ENCODE measurements around the gene PPFIA4. TPM values are rescaled to one million over a fixed set of nuclear protein-coding genes. Genes with fewer than 3 reads are reported as not detected.

The PPFIA4 gene
- total RNA-seq, 1 experiment from 2014 or later: 10.8 TPM

DNA sequence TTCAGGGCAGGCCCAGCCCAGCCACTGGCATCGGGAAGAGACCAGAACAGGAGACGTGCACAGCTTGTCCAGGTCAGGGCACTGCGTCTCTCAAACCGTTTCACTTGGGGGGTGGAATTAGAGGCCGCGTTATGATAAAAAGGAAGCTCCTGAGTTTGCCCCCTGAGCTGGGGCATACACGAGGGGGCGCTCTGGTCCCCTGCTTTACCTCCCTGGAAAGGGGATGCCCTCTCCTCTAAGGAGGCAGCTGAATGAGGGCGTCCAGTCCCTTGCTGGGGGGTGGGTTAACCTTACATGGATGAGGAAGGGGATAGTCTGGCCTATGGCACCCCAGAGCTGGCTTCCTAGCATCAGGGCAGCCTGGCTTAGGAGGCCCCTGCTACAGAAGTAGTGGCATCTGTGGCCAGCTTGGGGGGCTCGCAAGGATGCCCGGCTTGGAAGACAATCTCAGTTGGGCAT lies 57.2 kb downstream of the PPFIA4 start:
- Histone ChIP-seq H3K36me3 (ENCODE audit: control insufficient read depth in 1 of 2, insufficient read depth in 2 of 2, low read length in 2 of 2) (no peaks in the 10 kb centered on the region), H3K9ac (ENCODE audit: low read length) (no peak overlapping the region), H4K20me1 (ENCODE audit: insufficient read depth) (no peaks in the 10 kb centered on the region), H3K27me3 (ENCODE audit: insufficient read depth, low read length) (no peaks in the 10 kb centered on the region), H3K4me1 (ENCODE audit: control insufficient read depth in 1 of 2, insufficient read depth in 2 of 2, low read length in 2 of 2) (no peaks in the 10 kb centered on the region), H3K4me2 (ENCODE audit: low read length) (no peak overlapping the region), H2AFZ (ENCODE audit: low read depth, low read length, poor library complexity, severe bottlenecking) (no peak overlapping the region), H3K9me2 (ENCODE audit: insufficient read depth) (no peaks in the 10 kb centered on the region), H3K9me3 (ENCODE audit: control insufficient read depth in 1 of 2, insufficient read depth in 1 of 2, low read depth in 1 of 2, low read length in 2 of 2) (no peaks in the 10 kb centered on the region), H3K27ac (ENCODE audit: low read depth, low read length) (no peak overlapping the region), H3K4me3 (replicated peaks in 1 of 2; ENCODE audit: low read depth in 1 of 2, low read length in 2 of 2) (no peak overlapping the region), H3K79me2 (ENCODE audit: insufficient read depth, low read length) (no peaks in the 10 kb centered on the region)
- ChIA-PET RAD21 (ENCODE audit: low non-redundant PET in 1 of 2, low total read pairs in 2 of 2, uncharacterized antibody in 2 of 2, unreplicated experiment in 2 of 2) (no interaction called here), CTCF (interaction anchor here (0.9 to 2.3 kb wide), 6 partner anchors 10 to 185 kb away, joined by 3 to 20 read pairs (median 6); no protein-coding TSS in a partner anchor), POLR2A (no interaction called here)
- no peak for TF ChIP-seq REST (IDR thresholded peaks at IDR 0.05; ENCODE audit: low read depth)
- no peak for TF ChIP-seq ZNF274 (IDR thresholded peaks at IDR 0.05; ENCODE audit: low read depth, low read length)
- TF ChIP-seq FOSL1 (IDR thresholded peaks at IDR 0.05; ENCODE audit: low read depth): no peak
- no peak for TF ChIP-seq ZFX (IDR thresholded peaks at IDR 0.05)
- TF ChIP-seq CTCF (IDR thresholded peaks at IDR 0.05 in 2 of 3, conservative IDR thresholded peaks at IDR 0.05 in 1 of 3; ENCODE audit: borderline replicate concordance in 1 of 3, insufficient read depth in 1 of 3, low read depth in 2 of 3, low read length in 2 of 3): peak in 1 of 3 experiments; percentile 14; a peak in 1 of 6 replicates
- TF ChIP-seq RAD21 (IDR thresholded peaks at IDR 0.05; ENCODE audit: low read depth): peak; percentile 25; the same call in 1 of the 2 replicates
- no peak for TF ChIP-seq SP1 (IDR thresholded peaks at IDR 0.05; ENCODE audit: low read depth)
- TF ChIP-seq EZH2phosphoT487 (IDR thresholded peaks at IDR 0.05; ENCODE audit: borderline replicate concordance): no peak
- TF ChIP-seq MAX (IDR thresholded peaks at IDR 0.05): no peak
- DNase-seq (ENCODE audit: low read depth, low spot score): no peak
- ATAC-seq: no peak
- BruUV-seq (replicated peaks): no TSS peak
- intact Hi-C loops (cut with micrococcal nuclease): no loop called here

Data from HCT116 (cell line).